ENCODE results near the gene TSTD2.
A peak's percentile ranks its signal among the peaks of the same experiment; 100 is the strongest.
"Not testable (repeated sequence)": the region's sequence is repeated elsewhere in the genome, so short reads cannot be mapped to it uniquely, and the experiment has no call there.

TSTD2 gene

GRCh38 chr9:97586909-97587308 is 46.3 kb downstream of the TSTD2 start:
- not testable (repeated sequence) for DNase-seq (ENCODE audit: low spot score)

GRCh38 chr9:97584778-97585177 is 48.4 kb downstream of the TSTD2 start:
- DNase-seq (ENCODE audit: low spot score) = not testable (repeated sequence)

GRCh38 chr9:97581590-97581989 is 51.6 kb downstream of the TSTD2 start:
- not testable (repeated sequence) for DNase-seq (ENCODE audit: low spot score)

- no peak for DNase-seq (ENCODE audit: low spot score)
Observed at GRCh38 chr9:97579914-97580313, 53.3 kb downstream of the TSTD2 start.

- DNase-seq (ENCODE audit: low spot score) = no peak
Observed at GRCh38 chr9:97578846-97579245, 54.3 kb downstream of the TSTD2 start.

GRCh38 chr9:97577051-97577450 is 56.1 kb downstream of the TSTD2 start:
- DNase-seq (ENCODE audit: low spot score) = no peak

GRCh38 chr9:97575673-97576200 is 57.4 kb downstream of the TSTD2 start:
- no peak for DNase-seq (ENCODE audit: low spot score)

- not testable (repeated sequence) for DNase-seq (ENCODE audit: low spot score)
Observed at GRCh38 chr9:97574921-97575672, 58.1 kb downstream of the TSTD2 start.

GRCh38 chr9:97574101-97574571 is 59.0 kb downstream of the TSTD2 start:
- not testable (repeated sequence) for DNase-seq (ENCODE audit: low spot score)

- no peak for DNase-seq (ENCODE audit: low spot score)
Observed at GRCh38 chr9:97573482-97574073, 59.6 kb downstream of the TSTD2 start.

GRCh38 chr9:97572892-97573365 is 60.2 kb downstream of the TSTD2 start:
- DNase-seq (ENCODE audit: low spot score) = no peak

- DNase-seq (ENCODE audit: low spot score) = no peak
Observed at GRCh38 chr9:97572196-97572891, 60.8 kb downstream of the TSTD2 start.

GRCh38 chr9:97571664-97572063 is 61.5 kb downstream of the TSTD2 start:
- DNase-seq (ENCODE audit: low spot score) = no peak

- DNase-seq (ENCODE audit: low spot score) = no peak
Observed at GRCh38 chr9:97570899-97571298, 62.3 kb downstream of the TSTD2 start.

GRCh38 chr9:97568461-97569275 is 64.5 kb downstream of the TSTD2 start:
- no peak for DNase-seq (ENCODE audit: low spot score)

- DNase-seq (ENCODE audit: low spot score) = no peak
Observed at GRCh38 chr9:97567894-97568202, 65.3 kb downstream of the TSTD2 start.

GRCh38 chr9:97567182-97567893 is 65.8 kb downstream of the TSTD2 start:
- no peak for DNase-seq (ENCODE audit: low spot score)

- DNase-seq (ENCODE audit: low spot score) = no peak
Observed at GRCh38 chr9:97565262-97565661, 67.9 kb downstream of the TSTD2 start.

- DNase-seq (ENCODE audit: low spot score) = peak; percentile 12
Observed at GRCh38 chr9:97564291-97565175, 68.6 kb downstream of the TSTD2 start.

GRCh38 chr9:97563458-97564135 is 69.6 kb downstream of the TSTD2 start:
- no peak for DNase-seq (ENCODE audit: low spot score)
